NB4 (cell line): ENCODE measurements around the gene ZNF668.

Experiments used
- DNase-seq: peaks from one replicate; pipeline ENCODE4 v3.0.0; 2010; ENCODE audit warnings: low read depth
- H3K4me3 ChIP-seq: one replicate; pipeline ENCODE4 v1.5.1; 2011; ENCODE audit warnings: mild to moderate bottlenecking, low read depth, low read length, moderate library complexity
- MYC ChIP-seq: IDR thresholded peaks from 2 replicates; pipeline ENCODE4 v1.6.1; 2011; ENCODE audit warnings: low read depth, low read length
- POLR2A ChIP-seq: IDR thresholded peaks from 2 replicates; pipeline ENCODE4 v1.6.1; 2011; ENCODE audit warnings: mild to moderate bottlenecking; ENCODE audit not compliant: insufficient read length; ENCODE audit errors: extremely low read depth
- TF ChIP-seq, protein P1 (sequence below): IDR thresholded peaks from 2 replicates; pipeline ENCODE4 v1.6.1; 2011; ENCODE audit warnings: low read depth, low read length
- TF ChIP-seq, protein P2 (sequence below): IDR thresholded peaks from one replicate; pipeline ENCODE4 v1.5.1; 2012; ENCODE audit warnings: low read depth, low read length

The ZNF668 gene

DNA sequence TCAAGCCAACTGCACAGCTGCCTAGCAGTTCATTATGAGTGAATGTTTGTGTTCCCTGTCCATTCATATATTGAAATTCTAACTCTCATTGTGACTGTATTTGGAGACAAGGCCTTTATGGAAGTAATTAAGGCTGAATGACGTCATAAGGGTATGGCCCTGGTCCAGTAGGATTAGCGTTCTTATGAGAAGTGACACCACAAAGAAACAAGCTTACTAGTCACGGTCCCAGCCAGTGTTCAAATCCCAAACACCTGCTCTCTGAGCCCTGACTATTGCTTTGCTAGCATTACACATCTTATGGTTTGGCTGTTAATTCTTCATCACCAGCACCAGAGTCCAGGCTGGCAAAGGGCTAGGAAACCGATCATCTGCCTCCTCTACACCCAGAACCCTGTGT is 2.2 kb downstream of the ZNF668 start:
- H3K4me3 ChIP-seq, result peak overlapping the region; percentile 87
- DNase-seq, result no peak
- TF ChIP-seq, protein P1, sequence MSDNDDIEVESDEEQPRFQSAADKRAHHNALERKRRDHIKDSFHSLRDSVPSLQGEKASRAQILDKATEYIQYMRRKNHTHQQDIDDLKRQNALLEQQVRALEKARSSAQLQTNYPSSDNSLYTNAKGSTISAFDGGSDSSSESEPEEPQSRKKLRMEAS, result no peak
- TF ChIP-seq, protein P2, sequence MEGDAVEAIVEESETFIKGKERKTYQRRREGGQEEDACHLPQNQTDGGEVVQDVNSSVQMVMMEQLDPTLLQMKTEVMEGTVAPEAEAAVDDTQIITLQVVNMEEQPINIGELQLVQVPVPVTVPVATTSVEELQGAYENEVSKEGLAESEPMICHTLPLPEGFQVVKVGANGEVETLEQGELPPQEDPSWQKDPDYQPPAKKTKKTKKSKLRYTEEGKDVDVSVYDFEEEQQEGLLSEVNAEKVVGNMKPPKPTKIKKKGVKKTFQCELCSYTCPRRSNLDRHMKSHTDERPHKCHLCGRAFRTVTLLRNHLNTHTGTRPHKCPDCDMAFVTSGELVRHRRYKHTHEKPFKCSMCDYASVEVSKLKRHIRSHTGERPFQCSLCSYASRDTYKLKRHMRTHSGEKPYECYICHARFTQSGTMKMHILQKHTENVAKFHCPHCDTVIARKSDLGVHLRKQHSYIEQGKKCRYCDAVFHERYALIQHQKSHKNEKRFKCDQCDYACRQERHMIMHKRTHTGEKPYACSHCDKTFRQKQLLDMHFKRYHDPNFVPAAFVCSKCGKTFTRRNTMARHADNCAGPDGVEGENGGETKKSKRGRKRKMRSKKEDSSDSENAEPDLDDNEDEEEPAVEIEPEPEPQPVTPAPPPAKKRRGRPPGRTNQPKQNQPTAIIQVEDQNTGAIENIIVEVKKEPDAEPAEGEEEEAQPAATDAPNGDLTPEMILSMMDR, result no peak
- TF ChIP-seq MYC, result no peak
- no peak for TF ChIP-seq POLR2A

DNA sequence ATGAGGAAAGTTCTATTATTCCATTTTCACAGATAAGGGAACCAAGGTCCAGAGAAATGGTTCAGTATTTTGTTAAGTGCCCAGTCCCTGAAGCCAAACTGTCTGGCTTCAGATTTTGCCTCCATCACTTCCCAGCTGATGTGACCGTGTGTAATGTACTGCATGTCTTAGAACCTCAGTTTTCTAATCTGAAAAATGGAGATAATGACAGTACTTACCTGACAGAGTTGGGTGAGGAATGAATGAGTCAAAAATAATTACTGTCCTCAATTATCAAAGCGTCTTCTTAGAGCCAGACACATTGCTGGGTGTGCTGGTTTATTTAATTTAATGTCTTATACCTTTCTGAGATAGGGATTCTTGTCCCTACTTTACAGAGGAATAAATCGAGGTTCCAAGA is 6.7 kb downstream of the ZNF668 start:
- TF ChIP-seq POLR2A (no peak), MYC (no peak)
- TF ChIP-seq, protein P1, result no peak
- TF ChIP-seq, protein P2, result no peak
- DNase-seq, result no peak
- H3K4me3 ChIP-seq, result no peak overlapping the region

DNA sequence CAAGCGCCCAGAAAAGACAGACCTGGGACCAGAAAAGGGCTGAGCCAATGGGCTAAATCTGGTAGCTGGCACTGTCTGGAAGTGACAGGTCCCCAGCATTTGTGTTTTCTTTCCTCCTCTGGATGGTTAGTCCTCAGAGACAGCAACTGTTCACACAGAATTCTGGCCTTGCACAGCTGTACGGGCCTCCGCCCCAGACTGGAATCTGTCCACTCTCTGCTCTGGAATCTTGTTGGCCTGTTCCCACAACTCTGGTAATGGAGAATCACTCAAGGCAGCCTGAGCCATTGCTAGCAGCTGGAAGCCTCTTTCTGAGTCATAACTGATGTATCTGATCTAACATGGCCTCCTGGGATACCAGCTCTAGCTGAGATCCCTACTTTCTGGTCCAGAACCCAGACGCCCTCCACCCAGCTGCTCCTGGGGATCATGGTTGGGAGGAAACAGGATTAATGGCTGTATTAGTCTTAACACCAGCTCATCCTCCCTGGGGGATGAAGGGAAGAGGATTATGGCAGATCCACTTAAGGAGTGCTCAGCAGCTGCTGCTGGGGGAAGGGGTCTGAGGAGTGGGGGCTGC is 9.1 kb downstream of the ZNF668 start:
- H3K4me3 ChIP-seq, result no peak overlapping the region
- TF ChIP-seq, protein P1, result no peak
- TF ChIP-seq MYC (no peak), POLR2A (no peak)
- TF ChIP-seq, protein P2, result no peak
- DNase-seq, result no peak

DNA sequence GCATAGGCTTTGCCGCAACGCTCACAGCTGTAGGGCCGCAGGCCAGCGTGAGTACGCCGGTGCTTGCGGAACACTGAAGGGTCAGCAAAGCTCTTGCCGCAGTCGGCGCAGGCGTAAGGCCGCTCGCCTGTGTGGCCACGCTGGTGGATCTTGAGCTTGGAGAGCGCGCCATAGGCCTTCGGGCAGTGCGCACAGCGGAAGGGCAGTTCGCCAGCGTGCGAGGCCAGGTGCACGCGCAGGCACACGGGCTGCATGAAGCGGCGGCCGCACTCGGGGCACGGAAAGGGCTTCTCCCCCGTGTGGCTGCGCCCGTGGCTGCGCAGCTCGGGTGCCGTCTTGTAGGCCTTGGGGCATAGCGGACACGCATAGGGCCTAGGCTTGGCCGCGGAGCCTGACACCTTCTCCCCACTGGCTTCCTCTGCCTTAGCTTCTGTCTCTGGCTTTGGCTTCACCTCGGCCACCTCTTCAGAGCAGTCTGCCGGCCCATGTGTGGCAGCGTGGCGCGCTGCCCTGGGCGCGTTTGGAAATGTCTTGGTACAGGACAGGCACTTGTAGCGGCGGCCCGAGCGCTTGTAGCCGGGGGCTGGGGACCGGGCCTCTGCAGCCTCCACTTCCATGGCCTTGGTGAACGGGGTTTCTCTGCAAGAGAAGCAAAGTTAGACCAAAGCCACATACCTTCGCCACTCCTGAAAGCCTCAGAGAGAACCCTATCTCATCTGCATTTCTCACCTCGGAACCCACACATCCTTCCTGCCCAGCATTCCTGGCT is 10.0 kb downstream of the ZNF668 start:
- no peak for DNase-seq
- H3K4me3 ChIP-seq, result no peak overlapping the region
- TF ChIP-seq POLR2A, result no peak

DNA sequence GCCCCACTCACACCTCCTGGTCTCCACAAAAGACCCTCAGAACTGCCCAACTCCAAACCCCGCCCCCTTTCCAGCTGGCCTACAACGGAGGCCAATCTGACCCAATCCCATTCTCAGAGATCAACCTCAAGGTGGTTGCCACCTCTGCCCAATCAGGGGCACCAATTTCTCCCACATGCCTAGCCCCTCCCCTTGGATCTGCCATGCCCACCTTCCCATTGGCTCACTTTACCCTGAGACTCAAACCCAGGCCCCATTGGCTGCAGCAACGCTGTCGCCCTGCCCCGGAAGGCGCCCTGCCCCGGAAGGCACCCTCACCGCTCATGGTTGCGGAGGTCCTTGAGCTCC is 10.6 kb downstream of the ZNF668 start:
- TF ChIP-seq MYC (no peak), POLR2A (no peak)
- TF ChIP-seq, protein P2, result no peak
- TF ChIP-seq, protein P1, result no peak
- no peak for DNase-seq

DNA sequence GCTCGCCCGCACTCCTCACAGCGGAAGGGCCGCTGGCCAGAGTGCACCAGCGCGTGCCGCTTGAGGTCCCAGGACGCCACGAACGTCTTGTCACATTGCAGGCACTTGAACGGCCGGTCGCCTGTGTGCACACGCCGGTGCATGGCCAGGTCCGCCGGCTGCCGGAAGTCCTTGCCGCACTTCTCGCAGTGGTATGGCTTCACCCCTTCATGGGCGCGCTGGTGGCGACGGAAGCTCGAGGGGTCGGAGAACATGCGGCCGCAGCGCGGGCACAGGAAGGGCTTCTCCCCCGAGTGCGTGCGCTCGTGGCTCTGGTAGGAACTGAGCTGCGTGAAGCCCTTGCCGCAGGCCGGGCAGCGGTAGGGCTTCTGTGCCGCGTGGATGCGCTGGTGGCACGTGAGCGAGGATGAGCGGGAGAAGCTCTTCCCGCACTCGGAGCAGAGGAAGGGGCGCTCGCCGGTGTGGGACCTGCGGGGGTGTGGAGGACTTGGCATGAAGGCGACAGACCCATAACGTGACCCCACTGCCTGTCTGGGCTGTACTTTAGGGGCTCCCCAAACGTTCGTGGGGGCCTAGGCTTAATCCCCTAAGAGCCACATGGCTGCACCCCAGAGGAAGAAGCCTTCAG is 12.1 kb downstream of the ZNF668 start:
- H3K4me3 ChIP-seq, result no peak overlapping the region
- no peak for DNase-seq
- TF ChIP-seq, protein P1, result no peak
- TF ChIP-seq POLR2A (no peak), MYC (no peak)
- TF ChIP-seq, protein P2, result no peak

More for the DNA sequence above, 10.6 kb downstream of the ZNF668 start:
- no peak overlapping the region for H3K4me3 ChIP-seq
